GM21529 (cell line): ENCODE measurements around the gene TNFRSF1B.

Source experiments
- ATAC-seq: cut with Tn5 transposase; IDR thresholded peaks from one replicate; pipeline ENCODE4 v1.9.1; 2021; ENCODE audit not compliant: unreplicated experiment

Gene TNFRSF1B

GRCh38 chr1:12174924-12175810, 8.4 kb downstream of the TNFRSF1B start:
- ATAC-seq, result no peak

DNA sequence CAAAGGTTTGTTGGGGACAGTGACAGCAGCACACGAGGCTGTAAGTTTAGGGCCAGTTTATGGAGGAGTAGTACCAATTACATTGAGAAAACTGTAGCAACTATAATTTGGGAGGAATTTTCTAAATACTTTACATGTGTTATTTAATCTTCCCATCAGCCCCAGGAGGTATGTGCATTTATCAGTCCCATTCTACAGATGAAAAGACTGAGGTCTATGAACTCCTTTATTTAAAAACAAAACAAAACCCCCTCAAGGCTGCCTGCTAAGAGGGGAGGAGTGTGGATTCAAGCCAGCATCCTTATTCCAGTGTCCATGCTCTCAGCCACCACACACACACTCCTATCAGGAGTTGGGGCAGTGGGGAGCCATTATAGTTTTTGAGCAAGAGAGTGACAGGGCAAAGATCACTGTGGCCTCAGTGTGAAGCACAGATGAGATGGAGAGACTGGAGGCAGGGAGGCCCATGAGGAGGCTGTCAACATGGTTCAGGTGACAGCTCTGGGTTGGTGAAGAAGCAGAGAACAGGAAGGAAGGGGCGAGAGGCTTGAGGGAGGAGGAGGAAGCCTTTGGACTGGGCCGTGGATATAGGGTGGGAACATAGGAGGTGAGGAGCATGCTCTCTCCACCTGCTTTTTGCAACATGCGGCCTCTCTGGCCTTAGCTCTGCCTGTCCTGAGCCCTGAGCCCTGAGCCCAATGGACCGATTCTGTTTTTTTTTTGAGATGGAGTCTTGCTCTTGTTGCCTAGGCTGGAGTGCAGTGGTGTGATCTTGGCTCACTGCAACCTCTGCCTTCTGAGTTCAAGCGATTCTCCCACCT, 9.7 kb downstream of the TNFRSF1B start:
- no peak for ATAC-seq

- ATAC-seq, result no peak
Measured at GRCh38 chr1:12177156-12177998, 10.6 kb downstream of the TNFRSF1B start.

DNA sequence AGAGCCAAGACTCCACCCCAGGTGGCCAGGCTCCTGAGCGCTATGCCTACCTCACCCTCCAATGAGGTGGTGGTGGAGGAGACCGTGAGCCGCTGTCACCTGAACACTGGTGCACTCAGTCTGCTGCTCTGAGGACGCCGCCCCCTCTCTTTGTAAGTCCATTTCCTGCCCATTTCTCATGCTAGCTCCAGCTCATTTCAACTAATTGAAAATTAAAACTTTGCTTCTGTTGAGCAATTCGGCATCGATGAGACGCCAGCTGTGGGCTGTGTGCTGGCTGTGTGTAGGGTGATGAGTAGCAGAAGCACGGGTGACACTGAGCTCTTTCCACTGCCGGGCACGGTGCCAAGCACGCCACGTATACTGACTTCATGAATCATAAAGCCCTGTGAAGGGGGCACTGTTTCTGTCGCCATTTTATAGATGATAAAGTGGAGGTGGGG, 11.2 kb downstream of the TNFRSF1B start:
- no peak for ATAC-seq

DNA sequence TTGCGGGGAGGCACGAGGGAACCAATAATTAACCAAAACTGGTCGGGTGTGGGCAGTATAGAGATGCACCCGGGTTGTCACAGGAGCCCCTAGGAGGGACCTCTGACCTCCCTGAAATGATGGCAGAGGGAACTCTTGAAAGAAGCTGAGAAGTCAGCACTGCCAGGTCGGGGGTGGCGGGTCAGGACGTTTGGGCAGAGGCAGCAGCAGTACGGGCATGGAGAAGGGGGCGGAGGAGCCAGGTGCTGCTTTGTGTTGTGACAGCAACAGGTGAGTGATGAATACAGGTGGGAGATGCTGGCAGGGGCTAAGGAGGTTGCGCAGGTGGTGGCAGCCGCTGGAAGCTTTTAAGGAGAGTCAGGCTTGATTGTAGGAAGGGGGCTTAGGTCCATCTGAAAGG, 11.7 kb downstream of the TNFRSF1B start:
- no peak for ATAC-seq

DNA sequence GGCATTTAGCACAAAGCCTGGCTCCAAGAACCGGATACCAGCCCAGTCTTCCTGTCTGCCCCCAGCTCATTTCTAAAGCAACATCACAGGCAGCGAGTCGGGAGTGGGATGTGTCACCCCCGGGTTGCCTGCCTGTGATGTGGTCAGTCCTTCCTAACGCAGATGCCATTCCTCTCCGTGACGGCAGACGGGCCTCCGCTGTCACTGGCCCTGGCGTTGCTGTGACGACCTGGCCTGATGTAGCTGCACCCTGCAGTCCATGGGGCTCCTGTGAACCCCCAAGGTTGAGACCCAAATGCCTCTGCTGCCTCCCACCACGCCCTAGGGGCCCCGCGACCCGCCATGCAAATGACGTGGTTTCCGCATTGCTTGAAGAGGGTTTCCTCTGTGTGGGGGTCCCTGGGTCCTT, 12.3 kb downstream of the TNFRSF1B start:
- no peak for ATAC-seq

DNA sequence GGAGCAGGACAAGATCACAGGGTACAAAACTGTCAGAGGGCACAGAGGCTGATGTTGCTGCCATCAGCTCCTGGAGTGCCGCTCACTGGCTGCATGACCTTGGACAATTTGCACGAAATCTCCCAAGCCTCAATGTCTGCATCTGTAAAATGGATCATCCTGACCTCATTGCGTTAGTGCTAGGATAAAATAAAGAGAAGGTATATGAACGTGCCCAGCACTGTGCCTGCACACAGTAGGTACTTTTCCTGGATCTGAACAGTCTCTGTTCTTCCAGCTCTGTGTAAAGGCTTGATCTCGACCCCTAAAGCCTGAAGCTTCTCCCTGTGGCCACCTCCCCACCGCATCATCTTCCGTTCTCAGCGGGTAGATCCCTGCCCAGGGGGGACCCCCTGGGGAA, 12.9 kb downstream of the TNFRSF1B start:
- ATAC-seq, result no peak

GRCh38 chr1:12180315-12180714, 13.5 kb downstream of the TNFRSF1B start:
- no peak for ATAC-seq

DNA sequence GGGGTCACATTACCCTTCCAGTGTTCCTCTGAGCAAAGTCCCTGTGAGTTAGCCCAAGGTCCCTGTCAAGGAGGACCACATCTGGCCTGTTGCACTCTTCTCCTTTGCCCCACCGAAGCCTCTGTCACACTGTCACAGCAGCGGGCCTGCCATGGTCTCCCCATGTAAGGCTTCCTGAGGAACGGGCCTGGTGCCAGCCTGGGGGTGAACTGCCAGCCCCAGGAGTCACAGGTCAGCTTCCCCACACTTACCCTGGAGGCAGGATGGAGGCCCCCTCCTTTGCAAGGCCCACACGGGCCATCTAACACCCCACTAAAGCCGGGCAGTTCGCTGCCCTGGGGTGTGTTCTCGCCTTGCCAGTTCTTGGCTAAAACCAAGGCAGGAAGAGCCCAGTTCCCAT, 14.1 kb downstream of the TNFRSF1B start:
- no peak for ATAC-seq

DNA sequence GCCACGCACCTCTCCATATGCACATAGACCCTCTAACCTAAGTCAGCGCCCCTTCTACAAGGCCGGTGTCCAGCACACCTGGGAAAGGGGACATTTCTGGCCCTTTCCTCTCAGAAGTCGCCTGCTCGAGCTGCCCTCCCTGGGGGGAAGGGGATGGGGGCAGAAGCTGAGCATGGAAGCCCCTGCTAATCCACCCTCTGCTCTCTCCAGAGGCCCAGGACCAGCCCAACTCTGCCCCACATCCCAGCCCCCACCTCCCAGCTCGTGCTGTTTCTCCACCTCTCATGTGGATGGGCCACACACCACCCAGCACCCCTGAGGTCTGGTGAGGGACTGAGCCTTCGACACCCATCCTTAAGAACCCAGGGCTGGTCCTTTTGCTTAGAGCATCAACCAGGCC, 14.8 kb downstream of the TNFRSF1B start:
- no peak for ATAC-seq

GRCh38 chr1:12182410-12182984, 15.7 kb downstream of the TNFRSF1B start:
- ATAC-seq, result no peak

DNA sequence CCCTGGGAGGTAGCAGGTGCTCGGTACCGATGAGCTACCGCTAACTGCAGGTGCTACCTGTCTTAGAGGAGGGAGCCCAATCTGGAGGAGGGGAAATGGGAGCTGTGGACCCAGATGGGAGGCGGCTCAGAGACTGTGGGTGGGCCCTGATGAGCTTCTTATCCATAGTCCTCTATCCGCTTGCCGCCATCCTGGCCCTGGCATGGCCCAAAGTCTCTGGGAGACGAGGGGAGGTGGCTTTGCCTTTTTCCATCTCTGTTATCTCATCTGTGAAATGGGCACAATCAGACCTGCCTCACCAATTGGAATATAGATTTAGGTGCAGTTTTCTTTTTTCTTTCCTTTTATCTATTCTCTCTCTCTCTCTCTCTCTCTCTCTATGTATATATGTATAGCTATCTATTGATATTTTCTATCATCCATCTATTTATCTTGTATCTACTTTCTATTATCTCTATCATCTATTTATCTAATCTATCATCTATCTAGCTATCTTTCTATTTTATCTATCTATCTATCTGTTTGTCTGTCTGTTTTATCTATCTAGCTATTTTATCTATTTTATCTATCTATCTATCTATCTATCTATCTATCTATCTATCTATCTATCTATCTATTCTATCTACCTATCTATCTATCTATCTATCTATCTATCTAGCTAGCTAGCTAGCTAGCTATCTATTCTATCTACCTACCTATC, 16.5 kb downstream of the TNFRSF1B start:
- ATAC-seq, result no peak

- ATAC-seq, result no peak
Measured at GRCh38 chr1:12184008-12184681, 17.4 kb downstream of the TNFRSF1B start.

DNA sequence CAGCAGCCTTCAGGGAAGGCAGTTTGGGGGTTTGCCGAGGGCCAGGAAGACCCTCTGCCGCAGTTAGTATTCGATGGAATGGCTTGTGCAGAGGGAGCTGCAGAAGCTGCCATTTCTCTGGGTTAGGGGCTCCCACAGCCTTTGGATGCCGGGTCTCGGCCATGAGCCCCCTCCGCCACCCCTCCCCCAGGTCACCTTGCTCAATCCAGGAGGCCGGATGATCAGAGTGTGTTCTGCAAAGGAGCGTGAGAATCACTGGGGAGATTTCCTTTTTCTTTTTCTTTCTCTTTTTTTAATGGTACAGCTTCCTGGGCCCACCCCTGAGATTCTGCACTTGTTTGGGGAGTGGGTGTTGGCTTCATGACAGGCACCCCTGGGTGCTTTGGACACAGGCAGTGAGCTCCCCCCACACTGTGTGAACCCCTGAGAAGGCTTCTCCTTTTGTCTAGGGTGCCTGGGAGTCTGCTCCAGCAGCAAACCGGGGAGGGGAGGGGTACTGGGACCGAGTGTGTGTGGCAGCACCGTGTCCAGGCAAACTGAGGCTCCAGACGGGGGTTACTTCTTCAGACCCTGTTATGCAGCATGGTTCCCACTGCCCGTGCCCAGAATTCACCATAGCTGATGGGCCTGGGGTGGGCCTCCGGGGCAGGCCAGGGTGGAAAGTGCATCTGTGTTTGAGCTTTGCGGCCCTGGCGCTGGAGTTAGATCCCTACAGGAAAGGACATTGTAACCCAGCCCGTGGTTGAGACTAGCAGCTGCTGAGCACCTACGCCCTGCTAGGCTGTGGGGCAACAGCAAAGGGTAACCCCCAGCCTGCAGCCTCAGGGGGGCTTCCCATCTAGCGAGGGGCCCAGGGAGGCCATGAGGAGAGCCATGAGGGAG, 18.5 kb downstream of the TNFRSF1B start:
- no peak for ATAC-seq

DNA sequence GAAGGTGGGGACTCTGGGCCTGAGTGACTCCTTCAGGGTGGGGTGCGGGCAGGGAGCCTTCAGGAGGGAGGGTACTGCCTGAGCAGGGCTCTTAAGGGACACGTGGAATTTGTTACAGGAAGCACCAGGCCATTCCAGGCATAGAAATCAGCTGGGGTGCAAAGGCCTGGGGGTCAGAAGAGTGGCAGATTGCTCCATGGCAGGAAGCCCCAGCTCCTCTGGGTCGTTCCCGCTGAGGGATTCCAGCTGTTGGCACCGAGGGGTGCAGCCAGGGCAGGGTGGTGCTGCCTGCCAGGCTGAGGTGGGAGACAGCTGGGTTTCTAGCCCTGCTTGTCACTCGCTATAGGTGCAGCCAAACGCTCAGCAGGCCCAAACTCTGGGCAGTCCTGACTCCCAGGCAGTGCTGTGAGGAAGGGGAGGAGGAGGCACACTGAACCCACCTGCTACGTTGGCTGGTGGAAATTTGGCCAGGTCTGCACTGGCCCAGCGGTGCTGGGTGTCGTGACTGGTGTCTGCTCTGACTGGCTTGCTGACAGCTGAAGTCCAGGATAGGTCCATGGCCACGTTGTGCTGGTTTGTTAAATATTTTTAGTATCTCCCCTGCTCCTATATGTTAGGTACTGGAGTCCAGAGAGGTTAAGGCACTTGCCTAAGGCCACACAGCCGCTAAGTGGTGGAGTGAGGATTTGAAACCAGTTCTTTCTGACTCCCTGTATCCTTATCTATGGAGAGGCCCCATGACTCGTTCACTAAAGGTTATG, 19.3 kb downstream of the TNFRSF1B start:
- ATAC-seq, result no peak

DNA sequence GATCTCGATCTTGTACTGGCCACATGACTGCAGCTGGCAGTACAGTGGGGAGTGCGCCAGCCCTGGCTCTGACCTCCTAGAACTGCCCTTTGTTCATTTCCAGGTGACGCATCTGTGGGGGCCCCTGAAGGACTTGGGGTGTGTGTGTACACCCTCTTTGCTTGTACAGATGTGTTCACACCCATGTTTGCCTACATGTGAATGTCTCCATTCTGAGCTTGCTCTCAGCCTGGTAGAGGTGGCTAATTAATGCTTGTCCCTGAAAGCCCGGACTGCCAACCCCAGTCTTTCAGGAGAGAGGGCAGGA, 19.8 kb downstream of the TNFRSF1B start:
- ATAC-seq, result no peak

DNA sequence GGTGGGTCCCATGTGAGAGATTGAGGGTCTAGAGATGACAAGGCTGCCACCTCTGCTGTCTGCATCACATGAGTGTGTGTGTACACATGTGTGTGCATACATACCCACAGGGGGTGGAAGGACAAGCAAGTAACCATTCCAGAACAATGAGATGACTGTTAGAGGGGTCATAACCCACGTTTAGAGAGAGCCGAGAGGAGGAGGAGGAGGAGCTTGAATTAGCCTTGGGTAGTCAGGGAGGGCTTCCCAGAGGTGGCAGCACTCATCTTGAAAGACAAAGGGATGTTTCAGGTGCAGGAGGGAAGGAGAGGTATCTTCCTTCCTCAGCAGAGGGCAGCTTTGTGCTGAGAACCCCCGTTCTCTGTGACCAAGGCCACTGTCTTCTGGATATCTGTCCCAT, 21.3 kb downstream of the TNFRSF1B start:
- ATAC-seq, result no peak

- no peak for ATAC-seq
Measured at GRCh38 chr1:12188657-12189327, 22.0 kb downstream of the TNFRSF1B start.
